ENCODE results near the gene UBR1.
A peak's percentile ranks its signal among the peaks of the same experiment; 100 is the strongest.

Gene UBR1

DNA sequence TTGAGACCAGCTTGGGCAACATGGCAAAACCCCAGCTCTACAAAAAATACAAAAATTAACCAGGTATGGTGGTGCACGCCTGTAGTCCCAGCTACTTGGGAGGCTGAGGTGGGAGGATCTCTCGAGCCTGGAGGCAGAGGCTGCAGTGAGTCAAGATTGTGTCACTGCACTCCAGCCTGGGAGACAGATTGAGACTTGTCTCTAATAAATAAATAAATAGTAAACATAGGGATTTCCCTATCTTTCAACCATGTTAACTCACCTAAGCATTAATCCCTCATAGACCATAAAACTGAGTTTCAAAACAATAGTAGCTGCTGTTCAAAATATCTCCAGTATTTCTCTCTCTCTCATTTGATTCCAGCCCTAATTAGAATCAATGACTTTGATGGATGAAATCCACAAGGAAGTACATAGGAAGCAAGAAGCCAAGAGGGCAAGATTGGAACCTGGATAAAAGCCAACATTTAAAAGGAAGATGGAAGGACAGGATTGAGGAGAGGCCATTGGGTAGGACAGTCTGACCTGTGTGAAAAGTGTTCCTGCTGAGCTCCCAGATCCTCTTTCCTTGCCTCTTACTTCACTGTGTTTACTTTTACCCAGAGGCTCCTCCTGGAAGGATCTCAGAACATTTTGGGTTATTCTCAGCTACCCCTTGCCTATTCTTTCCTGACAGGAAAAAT is 172.9 kb downstream of the UBR1 start:
- Histone ChIP-seq H3K79me2 (ENCODE audit: insufficient read depth, low read depth) (no peaks in the 10 kb centered on the region), H3K4me1 (ENCODE audit: low read depth, poor library complexity, severe bottlenecking) (peaks cover 10% of the 10 kb centered on the region), H4K20me1 (ENCODE audit: insufficient read depth) (no peaks in the 10 kb centered on the region), H3K27ac (no peak overlapping the region), H3K9ac (no peak overlapping the region), H3K36me3 (ENCODE audit: insufficient read depth) (no peaks in the 10 kb centered on the region), H3K27me3 (ENCODE audit: insufficient read depth, low read depth) (no peaks in the 10 kb centered on the region), H3K4me3 (IDR thresholded peaks at IDR 0.05; ENCODE audit: insufficient read depth, low read depth, low read length) (no peak overlapping the region), H3K4me2 (no peak overlapping the region), H2AFZ (ENCODE audit: low read depth) (no peak overlapping the region)
- TF ChIP-seq, protein P1, sequence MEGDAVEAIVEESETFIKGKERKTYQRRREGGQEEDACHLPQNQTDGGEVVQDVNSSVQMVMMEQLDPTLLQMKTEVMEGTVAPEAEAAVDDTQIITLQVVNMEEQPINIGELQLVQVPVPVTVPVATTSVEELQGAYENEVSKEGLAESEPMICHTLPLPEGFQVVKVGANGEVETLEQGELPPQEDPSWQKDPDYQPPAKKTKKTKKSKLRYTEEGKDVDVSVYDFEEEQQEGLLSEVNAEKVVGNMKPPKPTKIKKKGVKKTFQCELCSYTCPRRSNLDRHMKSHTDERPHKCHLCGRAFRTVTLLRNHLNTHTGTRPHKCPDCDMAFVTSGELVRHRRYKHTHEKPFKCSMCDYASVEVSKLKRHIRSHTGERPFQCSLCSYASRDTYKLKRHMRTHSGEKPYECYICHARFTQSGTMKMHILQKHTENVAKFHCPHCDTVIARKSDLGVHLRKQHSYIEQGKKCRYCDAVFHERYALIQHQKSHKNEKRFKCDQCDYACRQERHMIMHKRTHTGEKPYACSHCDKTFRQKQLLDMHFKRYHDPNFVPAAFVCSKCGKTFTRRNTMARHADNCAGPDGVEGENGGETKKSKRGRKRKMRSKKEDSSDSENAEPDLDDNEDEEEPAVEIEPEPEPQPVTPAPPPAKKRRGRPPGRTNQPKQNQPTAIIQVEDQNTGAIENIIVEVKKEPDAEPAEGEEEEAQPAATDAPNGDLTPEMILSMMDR (conservative IDR thresholded peaks at IDR 0.05; ENCODE audit: low read depth, low read length), result no peak

DNA sequence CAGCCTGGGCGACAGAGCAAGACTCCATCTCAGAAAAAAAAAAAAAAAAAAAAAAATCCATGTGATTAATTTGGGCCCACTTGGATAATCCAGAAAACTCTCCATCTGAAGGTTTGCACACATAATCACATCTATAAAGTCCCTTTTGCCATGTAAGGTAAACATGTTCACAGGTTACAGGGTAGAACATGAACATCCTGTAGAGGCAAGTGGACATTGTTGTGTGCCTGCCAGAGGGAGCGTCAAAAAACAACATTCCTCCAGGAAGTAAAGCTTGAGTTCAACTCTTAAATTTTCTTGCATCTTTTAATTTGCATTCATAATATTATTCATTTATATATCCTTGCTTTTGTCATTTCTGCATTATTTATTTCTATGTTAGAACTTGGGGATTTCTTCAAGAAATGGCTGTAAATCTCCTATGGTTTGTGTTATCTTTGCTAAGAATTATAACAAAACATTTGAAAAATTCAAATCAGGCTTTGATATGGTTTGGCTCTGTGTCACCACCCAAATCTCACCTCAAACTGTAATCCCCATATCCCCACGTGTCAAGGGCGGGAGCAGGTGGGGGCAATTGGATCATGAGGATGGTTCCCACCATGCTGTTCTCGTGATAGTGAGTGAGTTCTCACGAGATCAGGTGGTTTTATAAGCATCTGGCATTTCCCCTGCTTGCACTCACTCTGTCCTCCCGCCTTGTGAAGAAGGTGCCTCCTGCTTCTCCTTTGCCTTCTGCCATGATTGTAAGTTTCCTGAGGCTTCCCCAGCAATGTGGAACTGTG is 173.9 kb downstream of the UBR1 start:
- Histone ChIP-seq H3K4me3 (IDR thresholded peaks at IDR 0.05; ENCODE audit: insufficient read depth, low read depth, low read length) (no peak overlapping the region), H3K27me3 (ENCODE audit: insufficient read depth, low read depth) (no peaks in the 10 kb centered on the region), H4K20me1 (ENCODE audit: insufficient read depth) (no peaks in the 10 kb centered on the region), H3K36me3 (ENCODE audit: insufficient read depth) (no peaks in the 10 kb centered on the region), H3K4me2 (no peak overlapping the region), H3K79me2 (ENCODE audit: insufficient read depth, low read depth) (no peaks in the 10 kb centered on the region), H3K4me1 (ENCODE audit: low read depth, poor library complexity, severe bottlenecking) (peaks cover 10% of the 10 kb centered on the region), H3K27ac (no peak overlapping the region), H3K9ac (no peak overlapping the region), H2AFZ (ENCODE audit: low read depth) (no peak overlapping the region)
- TF ChIP-seq, protein P1 (conservative IDR thresholded peaks at IDR 0.05; ENCODE audit: low read depth, low read length), result no peak

DNA sequence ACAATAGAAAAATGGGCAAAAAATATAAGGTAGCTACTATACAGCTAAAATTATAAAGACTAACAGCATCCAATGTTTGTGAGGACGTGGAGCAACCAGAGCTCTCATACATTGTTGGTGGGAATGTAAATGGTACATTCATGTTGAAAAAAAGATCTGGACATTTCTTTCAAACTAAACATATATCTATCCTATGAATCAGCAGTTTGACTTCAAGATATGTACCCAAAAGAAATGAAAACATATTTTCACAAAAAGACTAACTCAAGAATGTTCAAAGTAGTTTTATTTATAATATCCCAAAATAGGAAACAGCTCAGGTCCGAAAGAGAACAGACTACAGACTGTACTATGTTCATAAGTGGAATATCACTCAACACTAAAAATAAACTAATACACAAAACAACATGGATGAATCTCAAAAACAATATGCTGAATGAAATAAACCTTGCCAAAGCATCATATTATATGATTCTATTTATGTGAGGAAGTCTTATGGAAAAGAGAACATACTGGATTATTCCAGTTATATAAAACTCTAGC is 176.5 kb downstream of the UBR1 start:
- no peaks in the 10 kb centered on the region for H3K27me3 ChIP-seq (ENCODE audit: insufficient read depth, low read depth)
- TF ChIP-seq, protein P1 (conservative IDR thresholded peaks at IDR 0.05; ENCODE audit: low read depth, low read length), result no peak
- peaks cover 10% of the 10 kb centered on the region for H3K4me1 ChIP-seq (ENCODE audit: low read depth, poor library complexity, severe bottlenecking)
- H4K20me1 ChIP-seq (ENCODE audit: insufficient read depth), result no peaks in the 10 kb centered on the region
- no peaks in the 10 kb centered on the region for H3K79me2 ChIP-seq (ENCODE audit: insufficient read depth, low read depth)
- H2AFZ ChIP-seq (ENCODE audit: low read depth), result no peak overlapping the region
- H3K4me2 ChIP-seq, result no peak overlapping the region
- no peak overlapping the region for H3K27ac ChIP-seq
- H3K36me3 ChIP-seq (ENCODE audit: insufficient read depth), result no peaks in the 10 kb centered on the region
- H3K4me3 ChIP-seq (IDR thresholded peaks at IDR 0.05; ENCODE audit: insufficient read depth, low read depth, low read length), result no peak overlapping the region
- H3K9ac ChIP-seq, result no peak overlapping the region

DNA sequence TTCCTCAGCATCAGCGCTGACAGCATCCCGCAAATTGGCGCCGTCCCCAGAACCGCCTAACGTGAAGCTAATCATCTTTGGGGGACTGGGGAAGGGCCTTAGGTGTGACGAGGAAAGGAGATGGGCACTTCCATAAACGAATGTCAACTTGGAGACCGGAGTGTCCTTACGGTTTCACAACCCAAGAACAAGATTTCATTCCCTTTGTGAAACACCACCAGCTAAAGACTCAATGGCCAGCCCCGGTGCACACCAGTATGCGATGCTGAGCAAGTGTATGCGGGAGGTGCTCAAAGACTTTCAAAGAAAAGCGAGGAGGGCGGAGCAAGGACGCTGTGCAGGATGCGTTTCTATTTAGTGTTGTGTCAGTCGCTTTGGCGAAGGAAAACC is 184.5 kb downstream of the UBR1 start:
- Histone ChIP-seq H2AFZ (ENCODE audit: low read depth) (peak overlapping the region; percentile 97), H3K27me3 (ENCODE audit: insufficient read depth, low read depth) (no peaks in the 10 kb centered on the region), H3K4me3 (IDR thresholded peaks at IDR 0.05; ENCODE audit: insufficient read depth, low read depth, low read length) (no peak overlapping the region), H3K36me3 (ENCODE audit: insufficient read depth) (no peaks in the 10 kb centered on the region), H4K20me1 (ENCODE audit: insufficient read depth) (0 out of 2 replicates have a peak, but pooled peaks cover 4% of the 10 kb centered on the region), H3K27ac (no peak overlapping the region), H3K4me2 (peak overlapping the region; percentile 71), H3K4me1 (ENCODE audit: low read depth, poor library complexity, severe bottlenecking) (peaks cover 32% of the 10 kb centered on the region), H3K9ac (no peak overlapping the region; the same call in 1 of the 2 replicates), H3K79me2 (ENCODE audit: insufficient read depth, low read depth) (peaks cover 20% of the 10 kb centered on the region)
- TF ChIP-seq, protein P1 (conservative IDR thresholded peaks at IDR 0.05; ENCODE audit: low read depth, low read length), result no peak

All from KMS-11 (cell line).